Astrocyte of the hippocampus (primary cell): ENCODE results near the gene ATP2C2.
"Not testable (repeated sequence)": the region's sequence is repeated elsewhere in the genome, so short reads cannot be mapped to it uniquely, and the experiment has no call there.

Experiments used
- DNase-seq: peaks from one replicate; pipeline ENCODE4 v3.0.0; 2011; ENCODE audit warnings: low read depth, low spot score

ATP2C2 gene

GRCh38 chr16:84396082-84396481 lies 27.7 kb downstream of the ATP2C2 start:
- DNase-seq = not testable (repeated sequence)

GRCh38 chr16:84396537-84397008 lies 28.2 kb downstream of the ATP2C2 start:
- DNase-seq = no peak

GRCh38 chr16:84397090-84397489 lies 28.8 kb downstream of the ATP2C2 start:
- DNase-seq = no peak

- no peak for DNase-seq
Measured at GRCh38 chr16:84398701-84399100, 30.4 kb downstream of the ATP2C2 start.

GRCh38 chr16:84399912-84400311 lies 31.6 kb downstream of the ATP2C2 start:
- not testable (repeated sequence) for DNase-seq

- DNase-seq = not testable (repeated sequence)
Measured at GRCh38 chr16:84403435-84403834, 35.1 kb downstream of the ATP2C2 start.

GRCh38 chr16:84404324-84404723 lies 36.0 kb downstream of the ATP2C2 start:
- no peak for DNase-seq

- DNase-seq = no peak
Measured at GRCh38 chr16:84404936-84405639, 36.8 kb downstream of the ATP2C2 start.

- DNase-seq = peak; percentile 20
Measured at GRCh38 chr16:84406006-84406963, 37.9 kb downstream of the ATP2C2 start.

- no peak for DNase-seq
Measured at GRCh38 chr16:84407588-84408313, 39.4 kb downstream of the ATP2C2 start.

GRCh38 chr16:84408314-84408690 lies 40.0 kb downstream of the ATP2C2 start:
- DNase-seq = no peak

GRCh38 chr16:84408856-84409255 lies 40.5 kb downstream of the ATP2C2 start:
- DNase-seq = no peak

GRCh38 chr16:84410361-84411138 lies 42.2 kb downstream of the ATP2C2 start:
- no peak for DNase-seq

- DNase-seq = no peak
Measured at GRCh38 chr16:84411768-84412167, 43.4 kb downstream of the ATP2C2 start.

- no peak for DNase-seq
Measured at GRCh38 chr16:84412262-84412661, 43.9 kb downstream of the ATP2C2 start.

- DNase-seq = no peak
Measured at GRCh38 chr16:84413244-84414004, 45.1 kb downstream of the ATP2C2 start.

GRCh38 chr16:84414789-84415326 lies 46.5 kb downstream of the ATP2C2 start:
- DNase-seq = no peak

- DNase-seq = no peak
Measured at GRCh38 chr16:84416407-84417321, 48.3 kb downstream of the ATP2C2 start.
